Heart right ventricle (tissue), 16 donors: ENCODE measurements around the gene TENM4. TPM values are rescaled to one million over a fixed set of nuclear protein-coding genes. Genes with fewer than 3 reads are reported as not detected.

Experiments
- ATAC-seq, 8 donors: fragments of 200-7000 bp; cut with Tn5 transposase; one replicate each; pipeline ENCODE4 v1.9.1; 2020; ENCODE audit warnings: mild to moderate bottlenecking in 8 of 8, moderate library complexity in 8 of 8, moderate number of reproducible peaks in 1 of 8
- DNase-seq, 2 donors: peaks; one replicate each; pipeline ENCODE4 v3.0.0-alpha.2; 2020
- H3K27ac ChIP-seq, 10 donors: fragments of 200-600 bp; sonication (generic) in 2 of 10; one replicate each; pipeline versions ENCODE4 v1.5.0 to v1.8.0; 2020 to 2022; ENCODE audit warnings: mild to moderate bottlenecking in 3 of 10
- H3K27me3 ChIP-seq, 7 donors: fragments of 200-600 bp; one replicate each; pipeline ENCODE4 v1.8.0; 2021 to 2022; ENCODE audit warnings: mild to moderate bottlenecking in 2 of 7
- H3K36me3 ChIP-seq, 9 donors: fragments of 200-600 bp; sonication (generic) in 1 of 9; one replicate each; pipeline versions ENCODE4 v1.5.0 to v1.8.0; 2020 to 2022; ENCODE audit warnings: mild to moderate bottlenecking in 2 of 9
- H3K4me1 ChIP-seq, 9 donors: fragments of 200-600 bp; sonication (generic) in 1 of 9; one replicate each; pipeline versions ENCODE4 v1.5.0 to v1.8.0; 2020 to 2022; ENCODE audit warnings: mild to moderate bottlenecking in 4 of 9
- H3K4me3 ChIP-seq, 10 donors: fragments of 200-600 bp; sonication (generic) in 2 of 10; one replicate each; pipeline versions ENCODE4 v1.5.0 to v1.8.0; 2020 to 2022; ENCODE audit warnings: mild to moderate bottlenecking in 7 of 10, moderate library complexity in 2 of 10
- H3K9me3 ChIP-seq, 11 donors: fragments of 200-600 bp in 10 of 11; sonication (generic) in 2 of 11; one replicate each; pipeline versions ENCODE4 v1.5.0 to v1.8.0; 2013 to 2022; ENCODE audit warnings: mild to moderate bottlenecking in 2 of 11, control low read depth in 1 of 11, moderate library complexity in 1 of 11
- CTCF ChIP-seq, 9 donors: fragments of 200-600 bp; sonication (generic) in 2 of 9; IDR thresholded peaks; one replicate each; pipeline versions ENCODE4 v1.5.0 to v1.8.0; 2021 to 2022; ENCODE audit warnings: antibody characterized with exemption in 9 of 9, mild to moderate bottlenecking in 5 of 9, moderate library complexity in 1 of 9
- WGBS, 2 donors: extraction: QIAGEN DNeasy Blood & Tissue Kit; methylation state at CpG; one replicate each; pipeline ENCODE4 v1.1.7; 2013; ENCODE audit warnings: inconsistent platforms in 1 of 2; 5-methylcytosine and 5-hydroxymethylcytosine counted together
- intact Hi-C, 10 donors: fragments of 100-400 bp; cut with DNase I; formaldehyde crosslinking; loops; one replicate each; pipeline versions ENCODE4 v1.11.1 to v1.14.2; 2022
- polyA plus RNA-seq, 2 donors: library from polyadenylated mRNA; stranded (reverse); fragments of 200-250 nt; gene quantifications; one replicate each; pipeline ENCODE4 v1.2.3, GENCODE V29; 2013
- total RNA-seq, 10 donors: library from RNA; stranded (reverse); fragmentation: NEBNext Ultra II Directional in 3 of 10; extraction: Animal tissue kit (Norgen Biotek cat#: 25700) in 3 of 10; gene quantifications; one replicate each; pipeline versions ENCODE4 v1.2.1 to v1.2.4, GENCODE V29; 2021 to 2023
- donor health status: Arrhythmogenic right ventricular cardiomyopathy.
- donor health status: ischemic (EF 13 %, LVEDD 7.1; RV severe dilation, severe dysfunction).
- donor health status: healthy with polysubstance abuse.
- donor health status: DM: no; HTN: yes; CAD: no.
- donor health status: DM: no; HTN: no; CAD: no.
- donor health status: ischemic (EF 25% LVEDD 6.9; RV normal size, moderate dysfunction).
- donor health status: ischemic (EF 25% LVEDD 5.7; RV mildly dilated, moderate dysfunction).
- donor health status: healthy.
- donor health status: DM: yes; HTN: yes; CAD: no.
- donor health status: Ischemic cardiomyopathy.
- donor health status: ischemic (EF 35%, LVEDD 5.7; RV mildly dilated, moderate dysfunction).
- donor health status: nonischemic (EF 11% LVEDD 7.7; RV severe dilation, severe dysfunction).
- donor health status: DM: yes; HTN: yes; CAD: no.
- donor health status: PGD.
- donor health status: ischemic (EF 29% LVEDD 5.4; RV normal size, mild dysfunction).
- donor health status: nonischemic (EF 23%, LVEDD 6.1; RV moderate dilation, normal function).

TENM4 gene
- total and polyA plus RNA-seq, 12 donors, result 0.10 to 3.6 (median 0.91) TPM

GRCh38 chr11:78972590-78972989 lies 468.2 kb downstream of the TENM4 start:
- no peaks in the 10 kb centered on the region for H3K36me3 ChIP-seq

DNA sequence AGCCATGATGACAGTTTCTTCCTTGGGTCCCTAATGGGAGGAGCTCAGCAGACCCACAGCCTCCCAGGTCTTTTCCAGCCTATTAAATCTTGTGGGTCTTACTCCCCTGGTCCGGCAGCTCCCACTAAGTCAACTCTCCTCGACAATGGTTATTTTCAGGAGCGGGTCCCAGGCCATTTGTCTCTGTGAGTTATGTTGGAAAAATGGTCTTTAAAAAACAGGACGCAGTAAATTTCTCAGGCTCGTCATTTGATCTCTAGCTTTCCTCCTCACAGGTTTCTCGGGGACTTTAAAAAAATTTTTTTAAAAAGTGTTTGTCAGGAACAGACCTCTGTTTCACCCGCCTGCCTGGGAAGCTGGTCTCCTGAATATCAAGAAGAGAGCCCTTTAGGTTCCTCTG lies 468.7 kb downstream of the TENM4 start:
- DNase-seq, result no peak
- Histone ChIP-seq H3K27ac (no peak overlapping the region), H3K36me3 (no peaks in the 10 kb centered on the region), H3K9me3 (no peaks in the 10 kb centered on the region), H3K27me3 (peaks cover 0 to 13% (median 0%) of the 10 kb centered on the region in 7 donors), H3K4me3 (no peak overlapping the region), H3K4me1 (no peaks in the 10 kb centered on the region)
- intact Hi-C loops, result loop anchor here in 1 of 10 donors (10.0 kb wide), 1 partner anchor 63 kb away; no protein-coding TSS in a partner anchor
- ATAC-seq, result no peak
- 89 to 92% methylated on average over 7 of the region's 7 CpGs for WGBS, 2 donors
- TF ChIP-seq CTCF (IDR thresholded peaks at IDR 0.05), result no peak

More at GRCh38 chr11:78972590-78972989, 468.2 kb downstream of the TENM4 start:
- no peak for TF ChIP-seq CTCF (IDR thresholded peaks at IDR 0.05)
- Histone ChIP-seq H3K4me3 (no peak overlapping the region), H3K27me3 (peaks cover 0 to 13% (median 0%) of the 10 kb centered on the region in 7 donors), H3K27ac (no peak overlapping the region), H3K4me1 (no peaks in the 10 kb centered on the region), H3K9me3 (peaks cover 0 to under 1% (median 0%) of the 10 kb centered on the region in 11 donors)
- intact Hi-C loops, result loop anchor here in 1 of 10 donors (10.0 kb wide), 1 partner anchor 62 kb away; no protein-coding TSS in a partner anchor
- no peak for ATAC-seq
- DNase-seq, result no peak

GRCh38 chr11:78967811-78968210 lies 473.0 kb downstream of the TENM4 start:
- H3K27me3 ChIP-seq, result peaks cover 0 to 40% (median 18%) of the 10 kb centered on the region in 7 donors
- intact Hi-C loops, result loop anchor here in 1 of 10 donors (10.0 kb wide), 1 partner anchor 173 kb away; no protein-coding TSS in a partner anchor
- 87 to 89% methylated on average over 3 of the region's 3 CpGs for WGBS, 2 donors

DNA sequence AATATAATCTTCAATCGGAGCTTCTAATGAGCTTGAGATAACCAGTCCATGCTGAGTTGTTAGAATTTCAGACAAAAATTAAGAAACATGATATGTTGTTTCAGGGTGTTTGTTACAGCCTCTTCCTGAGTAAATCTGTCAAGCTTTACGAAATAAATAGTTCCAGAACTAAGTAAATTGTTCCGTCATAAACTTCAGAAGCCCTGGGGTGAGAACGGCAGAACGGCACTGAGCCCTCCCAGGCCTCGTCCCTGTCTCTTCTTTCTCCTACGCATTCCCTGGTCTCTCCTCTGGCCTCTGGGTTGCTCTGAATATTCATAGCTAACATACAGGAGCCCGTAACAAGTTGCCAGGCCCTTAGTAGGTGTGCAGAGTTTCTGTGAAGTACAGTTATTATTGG lies 475.4 kb downstream of the TENM4 start:
- TF ChIP-seq CTCF (IDR thresholded peaks at IDR 0.05), result no peak
- no peak for ATAC-seq
- Histone ChIP-seq H3K36me3 (no peaks in the 10 kb centered on the region), H3K9me3 (no peaks in the 10 kb centered on the region), H3K27me3 (peaks cover 0 to 55% (median 23%) of the 10 kb centered on the region in 7 donors), H3K4me1 (peaks cover 0 to 20% (median 5%) of the 10 kb centered on the region in 9 donors), H3K27ac (no peak overlapping the region), H3K4me3 (no peak overlapping the region)
- no peak for DNase-seq
- intact Hi-C loops, result loop anchor here in 1 of 10 donors (10.0 kb wide), 1 partner anchor 171 kb away; no protein-coding TSS in a partner anchor
- 90 to 91% methylated on average over 8 of the region's 8 CpGs for WGBS, 2 donors

More at GRCh38 chr11:78967811-78968210, 473.0 kb downstream of the TENM4 start:
- no peak for ATAC-seq
- TF ChIP-seq CTCF (IDR thresholded peaks at IDR 0.05), result no peak
- no peaks in the 10 kb centered on the region for H3K4me1 ChIP-seq
- no peak for DNase-seq
- no peaks in the 10 kb centered on the region for H3K36me3 ChIP-seq
- H3K9me3 ChIP-seq, result no peaks in the 10 kb centered on the region
- H3K27ac ChIP-seq, result no peak overlapping the region
- H3K4me3 ChIP-seq, result no peak overlapping the region
